ENCODE results near the gene TMEM163. TPM values are rescaled to one million over a fixed set of nuclear protein-coding genes. Genes with fewer than 3 reads are reported as not detected.

Gene TMEM163
- polyA plus RNA-seq, 1 donor from 2014 or later = 3.5 TPM

DNA sequence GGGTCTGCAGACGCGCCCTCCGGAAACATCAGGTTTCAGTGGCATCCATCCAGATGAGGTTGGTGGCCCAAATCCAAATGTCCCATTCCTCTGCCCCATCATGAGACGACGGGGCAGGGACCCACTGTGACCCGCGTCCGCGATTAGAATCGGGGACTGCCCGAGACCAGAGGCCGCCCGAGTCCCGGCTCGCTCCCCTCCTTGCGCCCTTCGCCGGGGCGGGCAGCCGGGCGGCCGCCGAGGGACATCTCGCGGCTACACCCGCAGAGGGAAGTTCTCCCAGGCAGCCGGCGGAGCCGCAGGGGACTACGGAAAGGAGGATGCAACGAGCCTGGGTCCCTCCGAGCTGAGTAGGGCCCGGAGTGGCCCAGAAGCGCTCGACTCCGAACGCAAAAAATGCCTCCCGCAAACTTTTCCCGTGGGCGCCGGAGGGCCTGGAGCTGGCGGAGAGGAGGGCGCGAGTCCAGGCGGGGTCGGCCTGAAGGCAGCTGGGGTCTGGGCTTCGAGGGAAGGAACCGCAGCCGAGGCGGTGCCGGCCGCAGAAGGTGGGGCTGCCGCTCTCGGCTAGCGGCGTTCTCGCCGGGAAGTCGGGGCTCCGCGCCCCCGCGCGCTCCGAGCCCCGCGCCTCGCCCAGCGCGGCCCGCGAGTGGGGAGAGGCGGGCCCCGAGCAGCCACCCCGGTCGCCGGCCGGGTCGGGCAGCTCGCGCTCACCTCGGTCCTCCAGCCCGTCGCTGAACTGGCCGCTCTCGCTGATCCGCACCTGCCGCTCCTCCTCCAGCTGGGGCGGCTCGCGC lies 580 bp downstream of the TMEM163 start:
- Histone ChIP-seq H3K27ac (ENCODE audit: low read length) (no peak overlapping the region), H3F3A (ENCODE audit: insufficient read depth, low read length, poor library complexity, severe bottlenecking) (no peaks in the 10 kb centered on the region), H3K4me3 (ENCODE audit: low read length) (peak overlapping the region; percentile 66), H3K4me2 (ENCODE audit: low read length) (no peak overlapping the region), H2AFZ (ENCODE audit: low read depth, low read length) (no peak overlapping the region), H3K9me2 (ENCODE audit: insufficient read depth, low read length) (no peaks in the 10 kb centered on the region), H3K79me2 (replicated peaks; ENCODE audit: insufficient read depth, low read length) (no peaks in the 10 kb centered on the region), H3K36me3 (ENCODE audit: insufficient read depth, low read length) (no peaks in the 10 kb centered on the region), H3K9me3 (ENCODE audit: low read length) (no peaks in the 10 kb centered on the region), H3K9ac (ENCODE audit: low read length) (peak overlapping the region; percentile 36), H3K27me3 (ENCODE audit: insufficient read depth, low read depth, low read length) (peaks cover 50% of the 10 kb centered on the region), H4K20me1 (ENCODE audit: insufficient read depth) (no peaks in the 10 kb centered on the region)
- TF ChIP-seq RAD21 (conservative IDR thresholded peaks at IDR 0.05) (peak; percentile 16), POLR2AphosphoS5 (IDR thresholded peaks at IDR 0.05) (peak; percentile 8), EZH2 (IDR thresholded peaks at IDR 0.05; ENCODE audit: borderline replicate concordance, insufficient read depth, low read length, poor library complexity, severe bottlenecking) (peak; percentile 74), TAF1 (IDR thresholded peaks at IDR 0.05; ENCODE audit: low read depth) (no peak), EP300 (conservative IDR thresholded peaks at IDR 0.05; ENCODE audit: poor library complexity, severe bottlenecking) (no peak), MXI1 (conservative IDR thresholded peaks at IDR 0.05; ENCODE audit: poor library complexity, severe bottlenecking) (no peak), SMC3 (conservative IDR thresholded peaks at IDR 0.05; ENCODE audit: poor library complexity) (no peak)
- TF ChIP-seq, protein P1, sequence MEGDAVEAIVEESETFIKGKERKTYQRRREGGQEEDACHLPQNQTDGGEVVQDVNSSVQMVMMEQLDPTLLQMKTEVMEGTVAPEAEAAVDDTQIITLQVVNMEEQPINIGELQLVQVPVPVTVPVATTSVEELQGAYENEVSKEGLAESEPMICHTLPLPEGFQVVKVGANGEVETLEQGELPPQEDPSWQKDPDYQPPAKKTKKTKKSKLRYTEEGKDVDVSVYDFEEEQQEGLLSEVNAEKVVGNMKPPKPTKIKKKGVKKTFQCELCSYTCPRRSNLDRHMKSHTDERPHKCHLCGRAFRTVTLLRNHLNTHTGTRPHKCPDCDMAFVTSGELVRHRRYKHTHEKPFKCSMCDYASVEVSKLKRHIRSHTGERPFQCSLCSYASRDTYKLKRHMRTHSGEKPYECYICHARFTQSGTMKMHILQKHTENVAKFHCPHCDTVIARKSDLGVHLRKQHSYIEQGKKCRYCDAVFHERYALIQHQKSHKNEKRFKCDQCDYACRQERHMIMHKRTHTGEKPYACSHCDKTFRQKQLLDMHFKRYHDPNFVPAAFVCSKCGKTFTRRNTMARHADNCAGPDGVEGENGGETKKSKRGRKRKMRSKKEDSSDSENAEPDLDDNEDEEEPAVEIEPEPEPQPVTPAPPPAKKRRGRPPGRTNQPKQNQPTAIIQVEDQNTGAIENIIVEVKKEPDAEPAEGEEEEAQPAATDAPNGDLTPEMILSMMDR (IDR thresholded peaks at IDR 0.05; ENCODE audit: poor library complexity, severe bottlenecking) = no peak
- TF ChIP-seq, protein P2, sequence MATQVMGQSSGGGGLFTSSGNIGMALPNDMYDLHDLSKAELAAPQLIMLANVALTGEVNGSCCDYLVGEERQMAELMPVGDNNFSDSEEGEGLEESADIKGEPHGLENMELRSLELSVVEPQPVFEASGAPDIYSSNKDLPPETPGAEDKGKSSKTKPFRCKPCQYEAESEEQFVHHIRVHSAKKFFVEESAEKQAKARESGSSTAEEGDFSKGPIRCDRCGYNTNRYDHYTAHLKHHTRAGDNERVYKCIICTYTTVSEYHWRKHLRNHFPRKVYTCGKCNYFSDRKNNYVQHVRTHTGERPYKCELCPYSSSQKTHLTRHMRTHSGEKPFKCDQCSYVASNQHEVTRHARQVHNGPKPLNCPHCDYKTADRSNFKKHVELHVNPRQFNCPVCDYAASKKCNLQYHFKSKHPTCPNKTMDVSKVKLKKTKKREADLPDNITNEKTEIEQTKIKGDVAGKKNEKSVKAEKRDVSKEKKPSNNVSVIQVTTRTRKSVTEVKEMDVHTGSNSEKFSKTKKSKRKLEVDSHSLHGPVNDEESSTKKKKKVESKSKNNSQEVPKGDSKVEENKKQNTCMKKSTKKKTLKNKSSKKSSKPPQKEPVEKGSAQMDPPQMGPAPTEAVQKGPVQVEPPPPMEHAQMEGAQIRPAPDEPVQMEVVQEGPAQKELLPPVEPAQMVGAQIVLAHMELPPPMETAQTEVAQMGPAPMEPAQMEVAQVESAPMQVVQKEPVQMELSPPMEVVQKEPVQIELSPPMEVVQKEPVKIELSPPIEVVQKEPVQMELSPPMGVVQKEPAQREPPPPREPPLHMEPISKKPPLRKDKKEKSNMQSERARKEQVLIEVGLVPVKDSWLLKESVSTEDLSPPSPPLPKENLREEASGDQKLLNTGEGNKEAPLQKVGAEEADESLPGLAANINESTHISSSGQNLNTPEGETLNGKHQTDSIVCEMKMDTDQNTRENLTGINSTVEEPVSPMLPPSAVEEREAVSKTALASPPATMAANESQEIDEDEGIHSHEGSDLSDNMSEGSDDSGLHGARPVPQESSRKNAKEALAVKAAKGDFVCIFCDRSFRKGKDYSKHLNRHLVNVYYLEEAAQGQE (IDR thresholded peaks at IDR 0.05; ENCODE audit: borderline replicate concordance) = no peak

DNA sequence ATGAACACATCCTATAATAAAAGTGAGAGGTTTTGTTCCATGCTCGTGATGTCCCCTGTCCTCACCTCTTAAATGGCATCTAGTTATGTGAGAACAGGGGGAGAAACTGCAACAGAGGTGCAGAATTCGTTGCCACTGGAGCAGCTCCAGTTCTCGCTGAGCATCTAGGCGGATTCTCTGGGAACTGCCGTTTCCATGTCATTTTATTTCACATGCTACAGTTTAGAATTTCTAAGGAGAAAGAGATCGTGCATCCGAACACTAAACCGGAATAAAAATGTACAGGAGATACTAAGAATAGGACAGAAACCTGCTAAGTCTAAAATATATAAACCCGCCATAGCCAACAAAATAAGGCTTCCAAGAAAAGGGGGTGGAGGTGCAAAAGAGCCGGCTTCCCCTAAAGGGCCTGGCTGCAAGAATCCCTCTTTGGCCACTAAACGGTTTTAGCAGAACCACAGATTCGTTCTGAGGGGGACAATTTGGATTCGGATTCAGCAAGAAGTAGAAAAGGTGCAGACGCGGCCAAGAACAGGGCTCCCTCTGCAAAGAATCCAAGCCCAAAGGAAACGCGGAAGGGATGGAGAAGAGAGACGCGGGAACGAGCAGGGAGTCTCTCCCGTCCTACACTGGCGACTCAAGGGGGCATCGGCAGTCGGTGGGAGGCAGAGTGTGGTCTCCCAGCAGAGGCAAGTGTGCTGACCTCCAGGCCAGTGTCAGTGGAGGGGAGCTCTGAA lies 1.3 kb downstream of the TMEM163 start:
- TF ChIP-seq TAF1 (IDR thresholded peaks at IDR 0.05; ENCODE audit: low read depth) = no peak
- peak; percentile 82 for TF ChIP-seq POLR2AphosphoS5 (IDR thresholded peaks at IDR 0.05)
- TF ChIP-seq EP300 (conservative IDR thresholded peaks at IDR 0.05; ENCODE audit: poor library complexity, severe bottlenecking) = no peak
- TF ChIP-seq EZH2 (IDR thresholded peaks at IDR 0.05; ENCODE audit: borderline replicate concordance, insufficient read depth, low read length, poor library complexity, severe bottlenecking) = no peak
- TF ChIP-seq, protein P2 (IDR thresholded peaks at IDR 0.05; ENCODE audit: borderline replicate concordance) = no peak
- TF ChIP-seq SMC3 (conservative IDR thresholded peaks at IDR 0.05; ENCODE audit: poor library complexity) = no peak
- TF ChIP-seq MXI1 (conservative IDR thresholded peaks at IDR 0.05; ENCODE audit: poor library complexity, severe bottlenecking) = no peak
- Histone ChIP-seq H3K4me2 (ENCODE audit: low read length) (no peak overlapping the region), H4K20me1 (ENCODE audit: insufficient read depth) (no peaks in the 10 kb centered on the region), H3K27me3 (ENCODE audit: insufficient read depth, low read depth, low read length) (peaks cover 50% of the 10 kb centered on the region), H3K79me2 (replicated peaks; ENCODE audit: insufficient read depth, low read length) (no peaks in the 10 kb centered on the region), H3K27ac (ENCODE audit: low read length) (no peak overlapping the region), H3K9ac (ENCODE audit: low read length) (no peak overlapping the region), H2AFZ (ENCODE audit: low read depth, low read length) (no peak overlapping the region), H3F3A (ENCODE audit: insufficient read depth, low read length, poor library complexity, severe bottlenecking) (no peaks in the 10 kb centered on the region), H3K4me3 (ENCODE audit: low read length) (peak overlapping the region; percentile 66), H3K36me3 (ENCODE audit: insufficient read depth, low read length) (no peaks in the 10 kb centered on the region), H3K9me2 (ENCODE audit: insufficient read depth, low read length) (no peaks in the 10 kb centered on the region), H3K9me3 (ENCODE audit: low read length) (no peaks in the 10 kb centered on the region)
